ENCODE measurements around the gene IRF2BP1. TPM values are rescaled to one million over a fixed set of nuclear protein-coding genes. Genes with fewer than 3 reads are reported as not detected.
"Not testable (repeated sequence)": the region's sequence is repeated elsewhere in the genome, so short reads cannot be mapped to it uniquely, and the experiment has no call there.

Gene IRF2BP1
- total RNA-seq, 1 experiment from 2014 or later, result 36.9 TPM

DNA sequence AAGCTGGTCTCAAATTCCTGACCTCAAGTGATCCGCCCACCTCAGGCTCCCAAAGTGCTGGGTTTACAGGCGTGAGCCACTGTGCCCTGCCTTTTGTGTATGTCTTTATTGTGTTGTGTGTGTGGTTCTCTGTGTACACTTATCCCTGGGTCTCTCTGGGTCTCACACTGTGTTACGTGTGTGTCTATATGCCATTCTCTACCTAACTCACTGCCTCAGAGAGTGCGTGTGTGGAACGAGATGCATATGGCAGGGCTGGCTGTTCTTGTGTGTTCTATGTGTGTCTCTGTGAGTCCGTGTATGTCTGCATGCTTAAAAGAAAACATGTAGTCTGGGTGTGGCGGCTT, 11.3 kb downstream of the IRF2BP1 start:
- Mint-ChIP-seq H3K9me3 (ENCODE audit: low read depth, unreplicated experiment) (no peaks in the 10 kb centered on the region), H3K27me3 (ENCODE audit: unreplicated experiment) (no peaks in the 10 kb centered on the region), H3K4me1 (ENCODE audit: low read depth, unreplicated experiment) (peaks cover 28% of the 10 kb centered on the region), H3K4me3 (ENCODE audit: low read depth, unreplicated experiment) (no peak overlapping the region), H3K27ac (ENCODE audit: unreplicated experiment) (no peak overlapping the region), H3K36me3 (ENCODE audit: insufficient read depth, unreplicated experiment) (peaks cover 25% of the 10 kb centered on the region)
- DNase-seq, result no peak
- intact Hi-C loops (cut with micrococcal nuclease; ENCODE audit: unreplicated experiment), result no loop called here
- CTCF ChIA-PET, result interaction anchor here (0.7 kb wide), 2 partner anchors 75 to 675 kb away, joined by 3 read pairs; no protein-coding TSS in a partner anchor
- TF ChIP-seq, protein P1, sequence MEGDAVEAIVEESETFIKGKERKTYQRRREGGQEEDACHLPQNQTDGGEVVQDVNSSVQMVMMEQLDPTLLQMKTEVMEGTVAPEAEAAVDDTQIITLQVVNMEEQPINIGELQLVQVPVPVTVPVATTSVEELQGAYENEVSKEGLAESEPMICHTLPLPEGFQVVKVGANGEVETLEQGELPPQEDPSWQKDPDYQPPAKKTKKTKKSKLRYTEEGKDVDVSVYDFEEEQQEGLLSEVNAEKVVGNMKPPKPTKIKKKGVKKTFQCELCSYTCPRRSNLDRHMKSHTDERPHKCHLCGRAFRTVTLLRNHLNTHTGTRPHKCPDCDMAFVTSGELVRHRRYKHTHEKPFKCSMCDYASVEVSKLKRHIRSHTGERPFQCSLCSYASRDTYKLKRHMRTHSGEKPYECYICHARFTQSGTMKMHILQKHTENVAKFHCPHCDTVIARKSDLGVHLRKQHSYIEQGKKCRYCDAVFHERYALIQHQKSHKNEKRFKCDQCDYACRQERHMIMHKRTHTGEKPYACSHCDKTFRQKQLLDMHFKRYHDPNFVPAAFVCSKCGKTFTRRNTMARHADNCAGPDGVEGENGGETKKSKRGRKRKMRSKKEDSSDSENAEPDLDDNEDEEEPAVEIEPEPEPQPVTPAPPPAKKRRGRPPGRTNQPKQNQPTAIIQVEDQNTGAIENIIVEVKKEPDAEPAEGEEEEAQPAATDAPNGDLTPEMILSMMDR (IDR thresholded peaks at IDR 0.05; ENCODE audit: unreplicated experiment), result no peak
- no TSS peak for BruUV-seq (replicated peaks)

DNA sequence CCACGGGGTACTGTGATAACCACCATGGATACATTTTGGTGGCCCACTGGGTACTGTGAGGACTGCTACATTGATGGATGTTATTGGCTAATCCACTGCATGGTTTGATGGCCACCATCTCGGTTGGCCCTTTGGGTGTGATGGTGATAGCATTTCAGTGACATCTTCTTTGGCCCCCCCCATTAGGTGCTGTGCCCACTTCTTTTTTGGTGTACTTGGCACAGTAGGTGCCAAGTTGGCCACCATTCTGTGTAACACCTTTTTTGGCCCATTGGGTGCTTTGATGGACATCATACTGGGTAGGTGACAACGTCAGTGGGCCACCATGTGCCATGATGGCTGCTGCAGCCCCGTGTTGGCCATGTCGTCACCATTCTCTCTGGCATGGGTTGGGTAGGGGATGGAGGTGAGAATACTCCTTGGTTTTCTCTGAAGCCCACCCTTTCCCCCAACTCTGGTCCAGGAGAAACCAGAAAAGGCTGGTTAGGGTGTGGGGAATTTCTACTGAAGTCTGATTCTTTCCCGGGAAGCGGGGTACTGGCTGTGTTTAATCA, 12.6 kb downstream of the IRF2BP1 start:
- CTCF ChIA-PET, result no interaction called here
- no peak for DNase-seq
- H3K36me3 Mint-ChIP-seq (ENCODE audit: insufficient read depth, unreplicated experiment), result peaks cover 23% of the 10 kb centered on the region
- H3K9me3 Mint-ChIP-seq (ENCODE audit: low read depth, unreplicated experiment), result no peaks in the 10 kb centered on the region
- intact Hi-C loops (cut with micrococcal nuclease; ENCODE audit: unreplicated experiment), result no loop called here
- H3K4me3 Mint-ChIP-seq (ENCODE audit: low read depth, unreplicated experiment), result no peak overlapping the region
- peaks cover 19% of the 10 kb centered on the region for H3K4me1 Mint-ChIP-seq (ENCODE audit: low read depth, unreplicated experiment)
- TF ChIP-seq, protein P1 (IDR thresholded peaks at IDR 0.05; ENCODE audit: unreplicated experiment), result no peak
- no TSS peak for BruUV-seq (replicated peaks)
- no peak overlapping the region for H3K27ac Mint-ChIP-seq (ENCODE audit: unreplicated experiment)
- no peaks in the 10 kb centered on the region for H3K27me3 Mint-ChIP-seq (ENCODE audit: unreplicated experiment)

DNA sequence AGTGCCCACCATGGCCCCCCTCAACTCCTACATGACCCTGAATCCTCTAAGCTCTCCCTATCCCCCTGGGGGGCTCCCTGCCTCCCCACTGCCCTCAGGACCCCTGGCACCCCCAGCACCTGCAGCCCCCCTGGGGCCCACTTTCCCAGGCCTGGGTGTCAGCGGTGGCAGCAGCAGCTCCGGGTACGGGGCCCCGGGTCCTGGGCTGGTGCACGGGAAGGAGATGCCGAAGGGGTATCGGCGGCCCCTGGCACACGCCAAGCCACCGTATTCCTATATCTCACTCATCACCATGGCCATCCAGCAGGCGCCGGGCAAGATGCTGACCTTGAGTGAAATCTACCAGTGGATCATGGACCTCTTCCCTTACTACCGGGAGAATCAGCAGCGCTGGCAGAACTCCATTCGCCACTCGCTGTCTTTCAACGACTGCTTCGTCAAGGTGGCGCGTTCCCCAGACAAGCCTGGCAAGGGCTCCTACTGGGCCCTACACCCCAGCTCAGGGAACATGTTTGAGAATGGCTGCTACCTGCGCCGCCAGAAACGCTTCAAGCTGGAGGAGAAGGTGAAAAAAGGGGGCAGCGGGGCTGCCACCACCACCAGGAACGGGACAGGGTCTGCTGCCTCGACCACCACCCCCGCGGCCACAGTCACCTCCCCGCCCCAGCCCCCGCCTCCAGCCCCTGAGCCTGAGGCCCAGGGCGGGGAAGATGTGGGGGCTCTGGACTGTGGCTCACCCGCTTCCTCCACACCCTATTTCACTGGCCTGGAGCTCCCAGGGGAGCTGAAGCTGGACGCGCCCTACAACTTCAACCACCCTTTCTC, 13.6 kb downstream of the IRF2BP1 start:
- CTCF ChIA-PET, result no interaction called here
- no TSS peak for BruUV-seq (replicated peaks)

DNA sequence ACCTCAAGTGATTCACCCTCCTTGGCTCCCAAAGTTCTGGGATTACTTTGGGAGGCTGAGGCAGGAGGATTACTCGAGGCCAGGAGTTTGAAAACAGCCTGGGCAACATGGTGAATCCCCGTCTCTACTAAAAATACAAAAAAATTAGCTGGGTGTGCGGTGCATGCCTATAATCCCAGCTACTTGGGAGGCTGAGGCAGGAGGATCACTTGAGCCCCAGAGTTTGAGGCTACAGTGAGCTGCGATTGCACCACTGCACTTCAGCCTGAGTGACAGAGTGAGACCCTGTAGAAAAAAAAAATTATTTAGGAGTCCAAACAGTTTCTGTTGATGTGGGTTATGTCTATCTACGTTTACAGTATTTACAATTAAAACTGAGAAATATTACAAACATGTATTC, 15.1 kb downstream of the IRF2BP1 start:
- intact Hi-C loops (cut with micrococcal nuclease; ENCODE audit: unreplicated experiment), result no loop called here
- peaks cover 20% of the 10 kb centered on the region for H3K4me1 Mint-ChIP-seq (ENCODE audit: low read depth, unreplicated experiment)
- TF ChIP-seq, protein P1 (IDR thresholded peaks at IDR 0.05; ENCODE audit: unreplicated experiment), result no peak
- no peak for DNase-seq
- BruUV-seq (replicated peaks), result no TSS peak
- CTCF ChIA-PET, result no interaction called here
- peaks cover 20% of the 10 kb centered on the region for H3K36me3 Mint-ChIP-seq (ENCODE audit: insufficient read depth, unreplicated experiment)
- H3K27me3 Mint-ChIP-seq (ENCODE audit: unreplicated experiment), result no peaks in the 10 kb centered on the region
- H3K4me3 Mint-ChIP-seq (ENCODE audit: low read depth, unreplicated experiment), result no peak overlapping the region
- H3K9me3 Mint-ChIP-seq (ENCODE audit: low read depth, unreplicated experiment), result no peaks in the 10 kb centered on the region
- no peak overlapping the region for H3K27ac Mint-ChIP-seq (ENCODE audit: unreplicated experiment)

More for the DNA sequence above, 13.6 kb downstream of the IRF2BP1 start:
- peaks cover 24% of the 10 kb centered on the region for H3K36me3 Mint-ChIP-seq (ENCODE audit: insufficient read depth, unreplicated experiment)
- intact Hi-C loops (cut with micrococcal nuclease; ENCODE audit: unreplicated experiment), result no loop called here
- peaks cover 14% of the 10 kb centered on the region for H3K4me1 Mint-ChIP-seq (ENCODE audit: low read depth, unreplicated experiment)
- no peak for DNase-seq
- H3K4me3 Mint-ChIP-seq (ENCODE audit: low read depth, unreplicated experiment), result no peak overlapping the region
- no peaks in the 10 kb centered on the region for H3K9me3 Mint-ChIP-seq (ENCODE audit: low read depth, unreplicated experiment)
- TF ChIP-seq, protein P1 (IDR thresholded peaks at IDR 0.05; ENCODE audit: unreplicated experiment), result no peak
- no peaks in the 10 kb centered on the region for H3K27me3 Mint-ChIP-seq (ENCODE audit: unreplicated experiment)
- H3K27ac Mint-ChIP-seq (ENCODE audit: unreplicated experiment), result no peak overlapping the region

DNA sequence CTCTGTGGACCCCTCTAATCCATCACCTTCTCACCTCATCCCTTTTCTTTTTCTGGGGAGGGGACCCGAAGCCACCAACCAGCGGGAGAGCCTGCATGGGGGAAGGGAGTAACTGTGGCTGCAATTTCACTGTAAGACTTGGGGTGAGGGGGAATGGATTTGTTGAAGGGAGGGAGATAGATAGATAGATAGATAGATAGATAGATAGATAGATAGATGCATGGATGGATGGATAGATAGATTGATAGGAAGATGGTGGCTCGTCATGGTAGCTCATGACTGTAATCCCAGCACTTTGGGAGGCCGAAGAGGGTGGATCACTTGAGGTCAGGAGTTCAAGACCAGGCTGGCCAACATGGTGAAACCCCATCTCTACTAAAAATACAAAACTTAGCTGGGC, 18.7 kb downstream of the IRF2BP1 start:
- peaks cover 55% of the 10 kb centered on the region for H3K36me3 Mint-ChIP-seq (ENCODE audit: insufficient read depth, unreplicated experiment)
- CTCF ChIA-PET; H3K9me3 Mint-ChIP-seq (ENCODE audit: low read depth, unreplicated experiment); H3K27me3 Mint-ChIP-seq (ENCODE audit: unreplicated experiment); intact Hi-C loops (cut with micrococcal nuclease; ENCODE audit: unreplicated experiment); BruUV-seq (replicated peaks); H3K4me3 Mint-ChIP-seq (ENCODE audit: low read depth, unreplicated experiment); DNase-seq: not testable (repeated sequence)
- H3K27ac Mint-ChIP-seq (ENCODE audit: unreplicated experiment), result peak overlapping the region; percentile 15
- peaks cover 44% of the 10 kb centered on the region for H3K4me1 Mint-ChIP-seq (ENCODE audit: low read depth, unreplicated experiment)
